ENCODE results near the gene MCF2. TPM values are rescaled to one million over a fixed set of nuclear protein-coding genes. Genes with fewer than 3 reads are reported as not detected.

Gene MCF2
- total RNA-seq (under 1 TPM; 0.47 to 0.55 TPM), polyA plus RNA-seq (under 1 TPM in 1 of 2 donors, not detected in 1; 0.09 TPM)

GRCh38 chrX:139708067-139708466 lies at the start of gene MCF2:
TSS of gene MCF2 (minus strand) at chrX:139708167. CDS start at chrX:139651744, 56,423 bp downstream.
- no peak within 1 kb of the TSS for H3K27ac ChIP-seq (ENCODE audit: low read depth, low read length)
- H3K27me3 ChIP-seq (ENCODE audit: insufficient read depth, low read length) = no peaks in the 10 kb centered on the region
- CTCF ChIA-PET (ENCODE audit: partially characterized antibody) = no interaction called here
- H3K4me1 Mint-ChIP-seq = no peaks in the 10 kb centered on the region
- no peaks in the 10 kb centered on the region for H3K4me1 ChIP-seq (ENCODE audit: insufficient read depth, low read length)
- POLR2A ChIA-PET (ENCODE audit: partially characterized antibody) = no interaction called here
- H3K4me3 ChIP-seq (ENCODE audit: low read length in 2 of 2) = no peak within 1 kb of the TSS
- peaks cover 0 to 5% (median 0%) of the 10 kb centered on the region in 8 donors for H3K9me3 Mint-ChIP-seq
- H3K9me3 ChIP-seq (ENCODE audit: control insufficient read depth in 1 of 2, low read length in 2 of 2) = no peaks in the 10 kb centered on the region
- no peaks in the 10 kb centered on the region for H3K36me3 ChIP-seq (ENCODE audit: insufficient read depth, low read length)
- no peaks in the 10 kb centered on the region for H3K27me3 Mint-ChIP-seq
- intact Hi-C loops (cut with micrococcal nuclease) = no loop called here
- no peak within 1 kb of the TSS for H3K27ac Mint-ChIP-seq
- no peak for DNase-seq
- H3K4me3 Mint-ChIP-seq = no peak within 1 kb of the TSS
- H3K36me3 Mint-ChIP-seq = no peaks in the 10 kb centered on the region

GRCh38 chrX:139751053-139751452 lies 43.1 kb upstream of the MCF2 start:
- H3K4me3 ChIP-seq (ENCODE audit: low read length in 2 of 2) = no peak overlapping the region
- ChIA-PET CTCF (ENCODE audit: partially characterized antibody) (no interaction called here), POLR2A (ENCODE audit: partially characterized antibody) (no interaction called here)
- H3K4me1 Mint-ChIP-seq = no peaks in the 10 kb centered on the region
- H3K27ac Mint-ChIP-seq = no peak overlapping the region
- DNase-seq = no peak
- peaks cover 52 to 57% of the 10 kb centered on the region in 2 donors for H3K36me3 Mint-ChIP-seq
- H3K4me3 Mint-ChIP-seq = no peak overlapping the region
- no peaks in the 10 kb centered on the region for H3K9me3 ChIP-seq (ENCODE audit: control insufficient read depth in 1 of 2, low read length in 2 of 2)
- no peaks in the 10 kb centered on the region for H3K27me3 ChIP-seq (ENCODE audit: insufficient read depth, low read length)
- H3K36me3 ChIP-seq (ENCODE audit: insufficient read depth, low read length) = no peaks in the 10 kb centered on the region
- H3K9me3 Mint-ChIP-seq = peaks cover 0 to 23% (median 16%) of the 10 kb centered on the region in 8 donors
- no peak overlapping the region for H3K27ac ChIP-seq (ENCODE audit: low read depth, low read length)
- no peaks in the 10 kb centered on the region for H3K27me3 Mint-ChIP-seq
- intact Hi-C loops (cut with micrococcal nuclease) = no loop called here
- H3K4me1 ChIP-seq (ENCODE audit: insufficient read depth, low read length) = no peaks in the 10 kb centered on the region

GRCh38 chrX:139750390-139750789 lies 42.4 kb upstream of the MCF2 start:
- Histone ChIP-seq H3K4me3 (ENCODE audit: low read length in 2 of 2) (no peak overlapping the region), H3K27ac (ENCODE audit: low read depth, low read length) (no peak overlapping the region), H3K4me1 (ENCODE audit: insufficient read depth, low read length) (no peaks in the 10 kb centered on the region), H3K27me3 (ENCODE audit: insufficient read depth, low read length) (no peaks in the 10 kb centered on the region), H3K9me3 (ENCODE audit: control insufficient read depth in 1 of 2, low read length in 2 of 2) (no peaks in the 10 kb centered on the region), H3K36me3 (ENCODE audit: insufficient read depth, low read length) (no peaks in the 10 kb centered on the region)
- Mint-ChIP-seq H3K4me1 (no peaks in the 10 kb centered on the region), H3K4me3 (no peak overlapping the region), H3K36me3 (peaks cover 50 to 55% of the 10 kb centered on the region in 2 donors), H3K27me3 (no peaks in the 10 kb centered on the region), H3K27ac (no peak overlapping the region), H3K9me3 (peaks cover 0 to 19% (median 16%) of the 10 kb centered on the region in 8 donors)
- ChIA-PET CTCF (ENCODE audit: partially characterized antibody) (no interaction called here), POLR2A (ENCODE audit: partially characterized antibody) (interaction anchor here (1.2 kb wide), 1 partner anchor 9 kb away, joined by 3 read pairs; no protein-coding TSS in a partner anchor)
- intact Hi-C loops (cut with micrococcal nuclease) = no loop called here
- DNase-seq = no peak

GRCh38 chrX:139739138-139739537 lies 31.2 kb upstream of the MCF2 start:
- Histone ChIP-seq H3K27ac (ENCODE audit: low read depth, low read length) (no peak overlapping the region), H3K27me3 (ENCODE audit: insufficient read depth, low read length) (no peaks in the 10 kb centered on the region), H3K36me3 (ENCODE audit: insufficient read depth, low read length) (no peaks in the 10 kb centered on the region), H3K4me3 (ENCODE audit: low read length in 2 of 2) (no peak overlapping the region), H3K4me1 (ENCODE audit: insufficient read depth, low read length) (peaks cover 8% of the 10 kb centered on the region), H3K9me3 (ENCODE audit: control insufficient read depth in 1 of 2, low read length in 2 of 2) (no peaks in the 10 kb centered on the region)
- peak in 2 of 5 donors; percentile 2 to 33 for DNase-seq
- Mint-ChIP-seq H3K27me3 (no peaks in the 10 kb centered on the region), H3K4me3 (peak overlapping the region in 1 of 8 donors; percentile 13), H3K4me1 (peaks cover 4 to 18% (median 5%) of the 10 kb centered on the region in 4 donors), H3K9me3 (no peaks in the 10 kb centered on the region), H3K27ac (peak overlapping the region in 1 of 7 donors; percentile 63), H3K36me3 (peaks cover 28 to 53% of the 10 kb centered on the region in 2 donors)
- POLR2A ChIA-PET (ENCODE audit: partially characterized antibody) = no interaction called here
- CTCF ChIA-PET (ENCODE audit: partially characterized antibody) = no interaction called here
- intact Hi-C loops (cut with micrococcal nuclease) = no loop called here

GRCh38 chrX:139738581-139738980 lies 30.6 kb upstream of the MCF2 start:
- Histone ChIP-seq H3K4me3 (ENCODE audit: low read length in 2 of 2) (no peak overlapping the region), H3K27me3 (ENCODE audit: insufficient read depth, low read length) (no peaks in the 10 kb centered on the region), H3K4me1 (ENCODE audit: insufficient read depth, low read length) (peaks cover 8% of the 10 kb centered on the region), H3K9me3 (ENCODE audit: control insufficient read depth in 1 of 2, low read length in 2 of 2) (no peaks in the 10 kb centered on the region), H3K36me3 (ENCODE audit: insufficient read depth, low read length) (no peaks in the 10 kb centered on the region), H3K27ac (ENCODE audit: low read depth, low read length) (no peak overlapping the region)
- Mint-ChIP-seq H3K27me3 (no peaks in the 10 kb centered on the region), H3K9me3 (no peaks in the 10 kb centered on the region), H3K36me3 (peaks cover 28 to 50% of the 10 kb centered on the region in 2 donors), H3K4me1 (peaks cover 4 to 18% (median 5%) of the 10 kb centered on the region in 4 donors), H3K4me3 (no peak overlapping the region), H3K27ac (peak overlapping the region in 1 of 7 donors; percentile 63)
- CTCF ChIA-PET (ENCODE audit: partially characterized antibody) = no interaction called here
- DNase-seq = no peak
- intact Hi-C loops (cut with micrococcal nuclease) = no loop called here
- POLR2A ChIA-PET (ENCODE audit: partially characterized antibody) = no interaction called here

GRCh38 chrX:139736151-139736550 lies 28.2 kb upstream of the MCF2 start:
- no peak overlapping the region for H3K4me3 ChIP-seq (ENCODE audit: low read length in 2 of 2)
- ChIA-PET POLR2A (ENCODE audit: partially characterized antibody) (no interaction called here), CTCF (ENCODE audit: partially characterized antibody) (no interaction called here)
- peaks cover 4 to 16% (median 5%) of the 10 kb centered on the region in 4 donors for H3K4me1 Mint-ChIP-seq
- no peaks in the 10 kb centered on the region for H3K36me3 ChIP-seq (ENCODE audit: insufficient read depth, low read length)
- peaks cover 8% of the 10 kb centered on the region for H3K4me1 ChIP-seq (ENCODE audit: insufficient read depth, low read length)
- H3K27ac ChIP-seq (ENCODE audit: low read depth, low read length) = no peak overlapping the region
- H3K9me3 Mint-ChIP-seq = no peaks in the 10 kb centered on the region
- no peak for DNase-seq
- H3K4me3 Mint-ChIP-seq = no peak overlapping the region
- no peaks in the 10 kb centered on the region for H3K9me3 ChIP-seq (ENCODE audit: control insufficient read depth in 1 of 2, low read length in 2 of 2)
- H3K27me3 ChIP-seq (ENCODE audit: insufficient read depth, low read length) = no peaks in the 10 kb centered on the region
- intact Hi-C loops (cut with micrococcal nuclease) = no loop called here
- H3K27ac Mint-ChIP-seq = no peak overlapping the region
- H3K36me3 Mint-ChIP-seq = peaks cover 29 to 44% of the 10 kb centered on the region in 2 donors
- H3K27me3 Mint-ChIP-seq = no peaks in the 10 kb centered on the region

GRCh38 chrX:139734996-139735395 lies 27.0 kb upstream of the MCF2 start:
- peaks cover 8% of the 10 kb centered on the region for H3K4me1 ChIP-seq (ENCODE audit: insufficient read depth, low read length)
- H3K27ac Mint-ChIP-seq = peak overlapping the region in 1 of 7 donors; percentile 32
- no peaks in the 10 kb centered on the region for H3K27me3 ChIP-seq (ENCODE audit: insufficient read depth, low read length)
- ChIA-PET POLR2A (ENCODE audit: partially characterized antibody) (no interaction called here), CTCF (ENCODE audit: partially characterized antibody) (interaction anchor here (0.6 kb wide), 1 partner anchor 31 kb away, joined by 3 read pairs; no protein-coding TSS in a partner anchor)
- no peak for DNase-seq
- peaks cover 1 to 11% (median 3%) of the 10 kb centered on the region in 4 donors for H3K4me1 Mint-ChIP-seq
- H3K9me3 ChIP-seq (ENCODE audit: control insufficient read depth in 1 of 2, low read length in 2 of 2) = no peaks in the 10 kb centered on the region
- H3K36me3 Mint-ChIP-seq = peaks cover 29 to 37% of the 10 kb centered on the region in 2 donors
- no peaks in the 10 kb centered on the region for H3K9me3 Mint-ChIP-seq
- no peak overlapping the region for H3K4me3 Mint-ChIP-seq
- no peak overlapping the region for H3K27ac ChIP-seq (ENCODE audit: low read depth, low read length)
- intact Hi-C loops (cut with micrococcal nuclease) = no loop called here
- H3K36me3 ChIP-seq (ENCODE audit: insufficient read depth, low read length) = no peaks in the 10 kb centered on the region
- H3K27me3 Mint-ChIP-seq = no peaks in the 10 kb centered on the region
- H3K4me3 ChIP-seq (ENCODE audit: low read length in 2 of 2) = no peak overlapping the region

All from CD4-positive, alpha-beta memory T cell (primary cell).